HEK293 (cell line): ENCODE results near the gene NMNAT2.
"Not testable (repeated sequence)": the region's sequence is repeated elsewhere in the genome, so short reads cannot be mapped to it uniquely, and the experiment has no call there.

Source experiments
- CTCF ChIA-PET: fragments of 350-600 bp; formaldehyde crosslinking; extraction: SDS; loops from one replicate; lab custom pipeline; 2021; ENCODE audit warnings: antibody characterized with exemption; lab: Yijun Ruan, JAX
- POLR2A ChIA-PET: fragments of 300-600 bp; formaldehyde crosslinking; extraction: SDS; loops from one replicate; lab custom pipeline; 2020; ENCODE audit warnings: antibody characterized with exemption, inconsistent platforms; lab: Yijun Ruan, JAX
- H3K27ac ChIP-seq: fragments of 200-500 bp; sonication (Bioruptor generic); 2 replicates; pipeline ENCODE4 v1.5.1; 2014; ENCODE audit warnings: low read depth, low read length, control low read depth, inconsistent platforms; ENCODE audit errors: extremely low read depth
- H3K36me3 ChIP-seq, 2 experiments: fragments of 200-500 bp in 1 of 2; sonication (Bioruptor generic) in 1 of 2; 1 replicate in 1 of 2; 2 replicates in 1 of 2; pipeline ENCODE4 v1.5.1; 2014 to 2017; ENCODE audit warnings: inconsistent platforms in 2 of 2, low read length in 2 of 2; ENCODE audit not compliant: control insufficient read depth in 2 of 2, insufficient read depth in 1 of 2
- H3K4me1 ChIP-seq: fragments of 200-500 bp; sonication (Bioruptor generic); 2 replicates; pipeline ENCODE4 v1.5.1; 2014; ENCODE audit warnings: mild to moderate bottlenecking, low read length, inconsistent platforms; ENCODE audit not compliant: control insufficient read depth, insufficient read depth
- H3K4me3 ChIP-seq: 2 replicates; pipeline ENCODE4 v1.5.1; 2011; ENCODE audit warnings: low read depth, mild to moderate bottlenecking, control low read depth, low read length, moderate library complexity
- H3K9me3 ChIP-seq: fragments of 200-500 bp; sonication (Bioruptor generic); 2 replicates; pipeline ENCODE4 v1.5.1; 2014; ENCODE audit warnings: low read depth, low read length, inconsistent platforms; ENCODE audit not compliant: control insufficient read depth, insufficient read depth
- KLF1 ChIP-seq: fragments of 450-650 bp; formaldehyde crosslinking; IDR thresholded peaks from 2 replicates; pipeline ENCODE4 v1.5.1; 2016; ENCODE audit warnings: missing biosample characterization, missing genetic modification characterization
- PRDM4 ChIP-seq: fragments of 450-650 bp; formaldehyde crosslinking; IDR thresholded peaks from 2 replicates; pipeline ENCODE4 v1.5.1; 2017; ENCODE audit warnings: missing biosample characterization, missing genetic modification characterization
- REST ChIP-seq: fragments of 450-650 bp; formaldehyde crosslinking; IDR thresholded peaks from 2 replicates; pipeline ENCODE4 v1.5.1; 2016; ENCODE audit warnings: missing biosample characterization, missing genetic modification characterization
- SALL2 ChIP-seq: fragments of 450-650 bp; formaldehyde crosslinking; IDR thresholded peaks from 2 replicates; pipeline ENCODE4 v1.5.0; 2017; ENCODE audit warnings: missing biosample characterization, mild to moderate bottlenecking, missing genetic modification characterization, borderline replicate concordance
- ZBTB11 ChIP-seq: fragments of 450-650 bp; formaldehyde crosslinking; conservative IDR thresholded peaks from 2 replicates; pipeline ENCODE4 v1.5.1; 2016; ENCODE audit warnings: low read depth, missing biosample characterization, missing genetic modification characterization
- ZNF148 ChIP-seq: fragments of 450-650 bp; formaldehyde crosslinking; IDR thresholded peaks from 2 replicates; pipeline ENCODE4 v1.5.0; 2017; ENCODE audit warnings: missing biosample characterization, missing genetic modification characterization, borderline replicate concordance
- ZNF26 ChIP-seq: fragments of 450-650 bp; formaldehyde crosslinking; IDR thresholded peaks from 2 replicates; pipeline ENCODE4 v1.5.1; 2016; ENCODE audit warnings: missing biosample characterization, missing genetic modification characterization
- ZNF398 ChIP-seq: fragments of 450-650 bp; formaldehyde crosslinking; IDR thresholded peaks from 2 replicates; pipeline ENCODE4 v1.5.1; 2017; ENCODE audit warnings: missing biosample characterization, missing genetic modification characterization
- ZNF664 ChIP-seq: fragments of 450-650 bp; formaldehyde crosslinking; IDR thresholded peaks from 2 replicates; pipeline ENCODE4 v1.5.1; 2016; ENCODE audit warnings: missing biosample characterization, missing genetic modification characterization
- ZSCAN5A ChIP-seq: fragments of 450-650 bp; formaldehyde crosslinking; IDR thresholded peaks from 2 replicates; pipeline ENCODE4 v1.5.1; 2016; ENCODE audit warnings: missing biosample characterization, missing genetic modification characterization

NMNAT2 gene

GRCh38 chr1:183431840-183432547, 13.8 kb upstream of the NMNAT2 start (continued):
- TF ChIP-seq REST (no peak), ZNF664 (tag by site-specific recombination) (no peak), PRDM4 (tag by site-specific recombination) (no peak), KLF1 (no peak), ZNF398 (tag by site-specific recombination) (no peak), ZNF148 (tag by site-specific recombination) (no peak), SALL2 (tag by site-specific recombination) (no peak), ZBTB11 (tag by site-specific recombination) (no peak), ZNF26 (no peak), ZSCAN5A (no peak)

- POLR2A ChIA-PET, H3K27ac ChIP-seq, CTCF ChIA-PET, H3K4me1 ChIP-seq, H3K36me3 ChIP-seq, H3K9me3 ChIP-seq, H3K4me3 ChIP-seq: not testable (repeated sequence)
Observed at GRCh38 chr1:183427591-183427990, 9.4 kb upstream of the NMNAT2 start.
